HTR-8/SVneo (cell line): Measurements from ENCODE around the gene ARHGAP1.
"Not testable (repeated sequence)": the region's sequence is repeated elsewhere in the genome, so short reads cannot be mapped to it uniquely, and the experiment has no call there.

Source experiments
- DNase-seq: peaks from one replicate; pipeline ENCODE4 v3.0.0; 2011; ENCODE audit warnings: low spot score, mixed read lengths; ENCODE audit not compliant: insufficient read length
- FAIRE-seq: peaks from 2 replicates; lab custom pipeline; 2011; peaks lifted over from hg19 to GRCh38; lab: Jason Lieb, UNC

Gene ARHGAP1

GRCh38 chr11:46675949-46676348 is 24.5 kb downstream of the ARHGAP1 start:
- DNase-seq, result no peak
- FAIRE-seq, result no peak

GRCh38 chr11:46675288-46675851 is 25.0 kb downstream of the ARHGAP1 start:
- DNase-seq (no peak), FAIRE-seq (no peak)

GRCh38 chr11:46674463-46675287 is 25.7 kb downstream of the ARHGAP1 start:
- DNase-seq, result no peak
- no peak for FAIRE-seq

GRCh38 chr11:46673713-46674462 is 26.5 kb downstream of the ARHGAP1 start:
- FAIRE-seq (no peak), DNase-seq (no peak)

GRCh38 chr11:46672381-46672839 is 28.0 kb downstream of the ARHGAP1 start:
- FAIRE-seq, result no peak
- no peak for DNase-seq

- DNase-seq, result no peak
- FAIRE-seq, result no peak
Measured at GRCh38 chr11:46671958-46672315, 28.5 kb downstream of the ARHGAP1 start.

GRCh38 chr11:46670521-46670920 is 29.9 kb downstream of the ARHGAP1 start:
- not testable (repeated sequence) for DNase-seq, FAIRE-seq

- no peak for DNase-seq
- no peak for FAIRE-seq
Measured at GRCh38 chr11:46669711-46670139, 30.7 kb downstream of the ARHGAP1 start.

GRCh38 chr11:46668480-46669085 is 31.8 kb downstream of the ARHGAP1 start:
- DNase-seq (no peak), FAIRE-seq (no peak)

GRCh38 chr11:46667043-46667481 is 33.4 kb downstream of the ARHGAP1 start:
- FAIRE-seq (no peak), DNase-seq (no peak)

GRCh38 chr11:46666516-46666915 is 33.9 kb downstream of the ARHGAP1 start:
- DNase-seq (no peak), FAIRE-seq (no peak)

GRCh38 chr11:46665356-46665755 is 35.1 kb downstream of the ARHGAP1 start:
- DNase-seq (no peak), FAIRE-seq (no peak)

- no peak for DNase-seq
- no peak for FAIRE-seq
Measured at GRCh38 chr11:46664612-46665011, 35.8 kb downstream of the ARHGAP1 start.

GRCh38 chr11:46663277-46663940 is 37.0 kb downstream of the ARHGAP1 start:
- FAIRE-seq, result no peak
- DNase-seq, result no peak

GRCh38 chr11:46662366-46662765 is 38.1 kb downstream of the ARHGAP1 start:
- FAIRE-seq (no peak), DNase-seq (no peak)

GRCh38 chr11:46661836-46662235 is 38.6 kb downstream of the ARHGAP1 start:
- FAIRE-seq (no peak), DNase-seq (no peak)

- DNase-seq, result no peak
Measured at GRCh38 chr11:46659908-46660307, 40.5 kb downstream of the ARHGAP1 start.

GRCh38 chr11:46658259-46658658 is 42.2 kb downstream of the ARHGAP1 start:
- no peak for FAIRE-seq
- no peak for DNase-seq

More at GRCh38 chr11:46659908-46660307, 40.5 kb downstream of the ARHGAP1 start:
- FAIRE-seq, result no peak

- no peak for FAIRE-seq
- no peak for DNase-seq
Measured at GRCh38 chr11:46657186-46657585, 43.2 kb downstream of the ARHGAP1 start.

- DNase-seq (no peak), FAIRE-seq (no peak)
Measured at GRCh38 chr11:46655631-46656030, 44.8 kb downstream of the ARHGAP1 start.
